IMR-90 (cell line): Measurements from ENCODE around the gene CLHC1. TPM values are rescaled to one million over a fixed set of nuclear protein-coding genes. Genes with fewer than 3 reads are reported as not detected.

Source experiments
- ATAC-seq: fragments of 200-7000 bp; cut with Tn5 transposase; 2 replicates; pipeline ENCODE4 v1.9.1; 2020; ENCODE audit warnings: low read depth, mild to moderate bottlenecking, moderate library complexity
- BruUV-seq: library from RNA; stranded (reverse); fragments of 400-500 nt; replicated peaks from 2 replicates; lab custom pipeline; 2021; lab: Mats Ljungman, UMichigan
- CTCF ChIA-PET: fragments of 300-600 bp; formaldehyde crosslinking; extraction: SDS; loops from one replicate; lab custom pipeline; 2021; ENCODE audit warnings: antibody characterized with exemption; lab: Yijun Ruan, JAX
- POLR2A ChIA-PET: fragments of 300-600 bp; sonication (Branson Sonifier 250); formaldehyde crosslinking; loops from one replicate; lab custom pipeline; 2022; ENCODE audit warnings: antibody characterized with exemption; ENCODE audit not compliant: unreplicated experiment; lab: Charles Lee
- DNase-seq: peaks from one replicate; pipeline ENCODE4 v3.0.0; 2013
- H2AFZ ChIP-seq: replicated peaks from 2 replicates; pipeline ENCODE3; 2013; ENCODE audit warnings: low read length, mild to moderate bottlenecking; ENCODE audit not compliant: poor library complexity
- H2AK5ac ChIP-seq: 2 replicates; pipeline ENCODE4 v1.6.1; 2013; ENCODE audit warnings: low read depth, low read length, inconsistent platforms
- H2AK9ac ChIP-seq: replicated peaks from 2 replicates; pipeline ENCODE3; 2013; ENCODE audit warnings: mild to moderate bottlenecking, low read depth, low read length, moderate library complexity; ENCODE audit not compliant: poor library complexity
- H2BK120ac ChIP-seq: 2 replicates; pipeline ENCODE4 v1.6.1; 2013; ENCODE audit warnings: low read depth, low read length, inconsistent platforms
- H2BK15ac ChIP-seq: 3 replicates; pipeline ENCODE4 v1.6.1; 2013; ENCODE audit warnings: low read depth, low read length, inconsistent platforms
- H2BK20ac ChIP-seq: 2 replicates; pipeline ENCODE4 v1.6.1; 2013; ENCODE audit warnings: low read depth, mild to moderate bottlenecking, inconsistent platforms, low read length, moderate library complexity
- H2BK5ac ChIP-seq: 2 replicates; pipeline ENCODE4 v1.6.1; 2013; ENCODE audit warnings: mild to moderate bottlenecking, low read depth, low read length, inconsistent platforms; ENCODE audit not compliant: poor library complexity, severe bottlenecking
- H3K14ac ChIP-seq: replicated peaks from 2 replicates; pipeline ENCODE4 v1.6.1; 2013; ENCODE audit warnings: low read depth, low read length, inconsistent platforms
- H3K18ac ChIP-seq: 2 replicates; pipeline ENCODE4 v1.6.1; 2013; ENCODE audit warnings: low read depth, low read length, control low read depth
- H3K23ac ChIP-seq: 2 replicates; pipeline ENCODE4 v1.6.1; 2013; ENCODE audit warnings: low read depth, low read length, inconsistent platforms
- H3K27ac ChIP-seq: 2 replicates; pipeline ENCODE4 v1.5.1; 2013; ENCODE audit warnings: mild to moderate bottlenecking, control low read depth, low read length; ENCODE audit not compliant: insufficient read depth
- H3K27me3 ChIP-seq: 2 replicates; pipeline ENCODE4 v1.6.1; 2013; ENCODE audit warnings: low read length; ENCODE audit not compliant: control insufficient read depth, insufficient read depth
- H3K36me3 ChIP-seq: 2 replicates; pipeline ENCODE4 v1.6.1; 2013; ENCODE audit warnings: low read length, mixed read lengths; ENCODE audit not compliant: control insufficient read depth, insufficient read depth
- H3K4ac ChIP-seq: 2 replicates; pipeline ENCODE4 v1.6.1; 2013; ENCODE audit warnings: low read depth, low read length, inconsistent platforms
- H3K4me1 ChIP-seq: 2 replicates; pipeline ENCODE4 v1.6.1; 2013; ENCODE audit warnings: low read length, mixed read lengths; ENCODE audit not compliant: control insufficient read depth, insufficient read depth
- H3K4me2 ChIP-seq: 2 replicates; pipeline ENCODE4 v1.6.1; 2013; ENCODE audit warnings: low read depth, mild to moderate bottlenecking, control low read depth, low read length, moderate library complexity
- H3K4me3 ChIP-seq: 2 replicates; pipeline ENCODE4 v1.5.1; 2013; ENCODE audit warnings: low read depth, mild to moderate bottlenecking, control low read depth, low read length, moderate library complexity; ENCODE audit not compliant: insufficient read depth
- H3K56ac ChIP-seq: 2 replicates; pipeline ENCODE4 v1.6.1; 2013; ENCODE audit warnings: low read length, inconsistent platforms; ENCODE audit not compliant: insufficient read depth; ENCODE audit errors: extremely low read depth
- H3K79me1 ChIP-seq, 2 experiments: 2 replicates each; pipeline ENCODE4 v1.6.1; 2013; ENCODE audit warnings: low read length in 2 of 2, inconsistent platforms in 1 of 2, low read depth in 1 of 2
- H3K9ac ChIP-seq: 2 replicates; pipeline ENCODE4 v1.6.1; 2013; ENCODE audit warnings: low read depth, low read length, control low read depth
- H3K9me1 ChIP-seq: 2 replicates; pipeline ENCODE4 v1.6.1; 2013; ENCODE audit warnings: low read length, inconsistent platforms; ENCODE audit not compliant: insufficient read depth
- H3K9me3 ChIP-seq: 2 replicates; pipeline ENCODE4 v1.6.1; 2013; ENCODE audit warnings: low read length; ENCODE audit not compliant: control insufficient read depth, insufficient read depth
- H4K20me1 ChIP-seq: 2 replicates; pipeline ENCODE4 v1.6.1; 2013; ENCODE audit warnings: low read length, inconsistent platforms; ENCODE audit not compliant: insufficient read depth
- H4K5ac ChIP-seq: 2 replicates; pipeline ENCODE4 v1.6.1; 2013; ENCODE audit warnings: mild to moderate bottlenecking, low read depth, low read length, control low read depth
- H4K8ac ChIP-seq, 2 experiments: 2 replicates each; pipeline ENCODE4 v1.6.1; 2013; ENCODE audit warnings: low read depth in 2 of 2, low read length in 2 of 2, control low read depth in 1 of 2, inconsistent platforms in 1 of 2
- H4K91ac ChIP-seq: 2 replicates; pipeline ENCODE4 v1.6.1; 2013; ENCODE audit warnings: low read depth, low read length, inconsistent platforms; ENCODE audit not compliant: insufficient read depth
- BHLHE40 ChIP-seq: fragments of 150-350 bp; IDR thresholded peaks from 2 replicates; pipeline ENCODE4 v1.6.1; 2016; ENCODE audit warnings: mild to moderate bottlenecking, low read depth, low read length
- CEBPB ChIP-seq: IDR thresholded peaks from 2 replicates; pipeline ENCODE4 v1.6.1; 2012; ENCODE audit warnings: low read depth, low read length, improper control_type of control experiment
- CHD1 ChIP-seq: IDR thresholded peaks from 2 replicates; pipeline ENCODE4 v1.6.1; 2012; ENCODE audit warnings: low read depth, low read length, improper control_type of control experiment
- CTCF ChIP-seq: conservative IDR thresholded peaks from 2 replicates; pipeline ENCODE4 v1.5.1; 2012; ENCODE audit warnings: mild to moderate bottlenecking, low read depth, low read length, improper control_type of control experiment
- ELK1 ChIP-seq: fragments of 150-350 bp; IDR thresholded peaks from 2 replicates; pipeline ENCODE4 v1.6.1; 2016; ENCODE audit warnings: low read depth, mild to moderate bottlenecking, low read length, moderate library complexity, borderline replicate concordance
- FOS ChIP-seq: fragments of 150-350 bp; IDR thresholded peaks from 2 replicates; pipeline ENCODE4 v1.6.1; 2016; ENCODE audit warnings: low read depth, low read length
- MAFK ChIP-seq: IDR thresholded peaks from 2 replicates; pipeline ENCODE4 v1.6.1; 2012; ENCODE audit warnings: low read depth, low read length, improper control_type of control experiment
- MAZ ChIP-seq: IDR thresholded peaks from 2 replicates; pipeline ENCODE4 v1.6.1; 2012; ENCODE audit warnings: low read depth, mild to moderate bottlenecking, low read length, improper control_type of control experiment, moderate library complexity, borderline replicate concordance
- MXI1 ChIP-seq: IDR thresholded peaks from 2 replicates; pipeline ENCODE4 v1.6.1; 2012; ENCODE audit warnings: low read depth, mild to moderate bottlenecking, low read length, moderate library complexity, borderline replicate concordance
- NFE2L2 ChIP-seq: fragments of 150-350 bp; IDR thresholded peaks from 2 replicates; pipeline ENCODE4 v1.6.1; 2016; ENCODE audit warnings: low read depth, mild to moderate bottlenecking, low read length
- POLR2A ChIP-seq: IDR thresholded peaks from 2 replicates; pipeline ENCODE4 v1.6.1; 2012; ENCODE audit warnings: mild to moderate bottlenecking, low read depth, low read length
- RAD21 ChIP-seq: IDR thresholded peaks from 2 replicates; pipeline ENCODE4 v1.6.1; 2012; ENCODE audit warnings: low read length, improper control_type of control experiment
- RCOR1 ChIP-seq: IDR thresholded peaks from 2 replicates; pipeline ENCODE4 v1.6.1; 2012; ENCODE audit warnings: mild to moderate bottlenecking, low read length, improper control_type of control experiment; ENCODE audit not compliant: insufficient replicate concordance
- RFX5 ChIP-seq: IDR thresholded peaks from 2 replicates; pipeline ENCODE4 v1.8.0; 2012; ENCODE audit warnings: low read depth, mild to moderate bottlenecking, low read length, moderate library complexity
- SMC3 ChIP-seq: fragments of 150-350 bp; IDR thresholded peaks from 2 replicates; pipeline ENCODE4 v1.6.1; 2016; ENCODE audit warnings: low read depth, mild to moderate bottlenecking, antibody characterized with exemption, low read length, moderate library complexity
- WGBS, 2 experiments: methylation state at CpG; one replicate each; pipeline versions ENCODE4 v1.1.5 to v1.1.7; 2013; ENCODE audit warnings: missing lambda C conversion rate in 2 of 2; ENCODE audit not compliant: insufficient read length in 1 of 2; ENCODE audit errors: extremely low coverage in 2 of 2; 5-methylcytosine and 5-hydroxymethylcytosine counted together
- dilution Hi-C: fragments of 300-500 bp; cut with HindIII; formaldehyde crosslinking; loops from one replicate; pipeline ENCODE4 v1.14.3; 2018; ENCODE audit warnings: low sequenced_read_pairs; ENCODE audit not compliant: unreplicated experiment
- in situ Hi-C: fragments of 300-500 bp; cut with MboI; formaldehyde crosslinking; loops from 3 replicates; pipeline ENCODE4 v1.14.3; 2019; ENCODE audit warnings: low sequenced_read_pairs, inconsistent platforms, mixed read lengths
- intact Hi-C: fragments of 100-400 bp; cut with micrococcal nuclease; formaldehyde crosslinking; loops from 2 replicates; pipeline ENCODE4 v1.10.0; 2022
- polyA plus RNA-seq, 3 experiments: library from polyadenylated mRNA; depleted of rRNA; stranded (reverse); fragments of >200 nt; gene quantifications; 2 replicates each; pipeline ENCODE4 v1.2.3, GENCODE V29; 2012; ENCODE audit warnings: low replicate concordance in 1 of 3
- total RNA-seq: library from RNA; depleted of rRNA; stranded (reverse); fragments of >200 nt; gene quantifications from 2 replicates; pipeline ENCODE4 v1.2.3, GENCODE V29; 2012
- TF ChIP-seq, protein P1 (sequence below): fragments of 150-350 bp; IDR thresholded peaks from 2 replicates; pipeline ENCODE4 v1.6.1; 2017; ENCODE audit warnings: mild to moderate bottlenecking, antibody characterized with exemption, low read length, low read depth

Gene CLHC1
- total and polyA plus RNA-seq, 2 of the 4 experiments (the other 2 are of a cell fraction), result 2.3 to 5.3 TPM

GRCh38 chr2:55269645-55269990, 37.5 kb upstream of the CLHC1 start:
- ChIA-PET CTCF (no interaction called here), POLR2A (no interaction called here)
- Histone ChIP-seq H2AFZ (peak overlapping the region; percentile 83), H3K79me1 (peaks cover 8 to 14% of the 10 kb centered on the region in 2 experiments; a peak in 2 of 4 replicates), H2AK9ac (no peak overlapping the region), H3K4me3 (peak overlapping the region; percentile 74), H3K27me3 (no peaks in the 10 kb centered on the region), H2BK120ac (no peak overlapping the region), H3K4ac (peak overlapping the region; percentile 30; the same call in 1 of the 2 replicates), H3K4me1 (no peaks in the 10 kb centered on the region; the same call in 1 of the 2 replicates), H3K36me3 (no peaks in the 10 kb centered on the region), H3K27ac (0 out of 2 replicates have a peak overlapping the region, but pooled peaks have one; percentile 6), H3K23ac (peak overlapping the region; percentile 62), H2BK15ac (no peak overlapping the region), H3K9ac (peak overlapping the region; percentile 64), H2BK5ac (peak overlapping the region; percentile 6), H3K9me1 (peaks cover 2% of the 10 kb centered on the region; the same call in 1 of the 2 replicates), H2AK5ac (0 out of 2 replicates have a peak overlapping the region, but pooled peaks have one; percentile 22), H4K91ac (peak overlapping the region; percentile 26; the same call in 1 of the 2 replicates), H4K8ac (peak overlapping the region; percentile 96 to 98), H3K18ac (no peak overlapping the region), H3K14ac (peak overlapping the region; percentile 72; the same call in 1 of the 2 replicates), H2BK20ac (no peak overlapping the region), H4K20me1 (no peaks in the 10 kb centered on the region), H4K5ac (peak overlapping the region; percentile 88), H3K56ac (peak overlapping the region; percentile 50; the same call in 1 of the 2 replicates), H3K4me2 (peak overlapping the region; percentile 78), H3K9me3 (no peaks in the 10 kb centered on the region)
- ATAC-seq, result peak; percentile 28; the same call in 1 of the 2 replicates
- DNase-seq, result peak; percentile 6
- in situ Hi-C loops, result no loop called here
- no TSS peak for BruUV-seq
- intact Hi-C loops, result loop anchor here (1.0 kb wide), 1 partner anchor 150 kb away; the partner anchor contains the start of gene CCDC88A
- dilution Hi-C loops, result no loop called here
- no peak for TF ChIP-seq CHD1
- TF ChIP-seq SMC3, result no peak
- no peak for TF ChIP-seq MAFK
- TF ChIP-seq RFX5, result no peak
- no peak for TF ChIP-seq RCOR1
- no peak for TF ChIP-seq ELK1
- TF ChIP-seq, protein P1, sequence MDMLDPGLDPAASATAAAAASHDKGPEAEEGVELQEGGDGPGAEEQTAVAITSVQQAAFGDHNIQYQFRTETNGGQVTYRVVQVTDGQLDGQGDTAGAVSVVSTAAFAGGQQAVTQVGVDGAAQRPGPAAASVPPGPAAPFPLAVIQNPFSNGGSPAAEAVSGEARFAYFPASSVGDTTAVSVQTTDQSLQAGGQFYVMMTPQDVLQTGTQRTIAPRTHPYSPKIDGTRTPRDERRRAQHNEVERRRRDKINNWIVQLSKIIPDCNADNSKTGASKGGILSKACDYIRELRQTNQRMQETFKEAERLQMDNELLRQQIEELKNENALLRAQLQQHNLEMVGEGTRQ, result no peak
- no peak for TF ChIP-seq MXI1
- TF ChIP-seq MAZ, result no peak
- TF ChIP-seq RAD21, result no peak
- TF ChIP-seq CEBPB, result no peak
- TF ChIP-seq POLR2A, result no peak
- TF ChIP-seq FOS, result no peak
- no peak for TF ChIP-seq NFE2L2
- TF ChIP-seq BHLHE40, result no peak
- TF ChIP-seq CTCF, result no peak
- no CpG with 5 or more reads among the region's 7 CpGs for WGBS, 2 experiments
